SIG-M5 treated with dmso at 0.1 percent for 504 hours (cell line): ENCODE results near the gene IL20.

ENCODE experiments used
- DNase-seq: peaks from one replicate; lab custom pipeline; 2025; ENCODE audit not compliant: unreplicated experiment; lab: John Stamatoyannopoulos, UW

IL20 gene

GRCh38 chr1:206873603-206874188 is 8.3 kb downstream of the IL20 start:
- no peak for DNase-seq

- no peak for DNase-seq
Measured at GRCh38 chr1:206875752-206876377, 10.4 kb downstream of the IL20 start.

- peak; percentile 44 for DNase-seq
Measured at GRCh38 chr1:206878456-206878855, 13.0 kb downstream of the IL20 start.

- DNase-seq: no peak
Measured at GRCh38 chr1:206880314-206880713, 14.9 kb downstream of the IL20 start.

DNA sequence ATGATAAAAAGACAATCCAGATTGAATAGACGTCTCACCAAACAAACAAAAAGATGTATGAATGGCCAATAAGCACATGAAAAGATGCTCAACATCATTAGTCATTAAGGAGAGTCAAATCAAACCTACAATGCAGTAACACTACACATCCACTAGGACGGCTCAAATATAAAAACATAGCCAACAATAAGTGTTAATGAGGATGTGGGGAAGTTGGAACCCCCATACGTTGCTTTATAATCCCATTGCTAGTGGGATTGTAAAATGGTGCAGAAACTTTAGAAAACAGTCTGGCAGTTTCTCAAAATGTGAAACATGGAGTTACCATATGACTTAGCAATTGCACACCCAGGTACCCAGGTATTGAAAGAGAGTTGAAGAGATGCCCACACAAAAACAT is 17.1 kb downstream of the IL20 start:
- DNase-seq: peak; percentile 32

DNA sequence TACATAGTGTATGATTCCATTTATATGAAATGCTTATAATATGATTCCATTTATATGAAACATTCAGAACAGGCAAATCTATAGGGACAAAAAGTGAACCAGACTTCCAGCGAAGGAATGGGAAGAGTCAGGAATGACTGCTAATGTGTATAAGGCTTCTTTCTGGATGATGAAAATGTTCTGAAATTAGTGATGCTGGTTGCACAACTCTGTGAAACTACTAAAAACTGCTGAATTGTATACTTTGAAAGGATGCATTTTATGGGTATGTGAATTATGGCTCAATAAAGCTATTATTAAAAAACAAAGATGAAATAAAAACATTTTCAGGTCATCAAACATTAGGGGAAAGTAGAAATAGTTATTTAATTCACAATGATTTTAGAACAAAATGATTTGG is 17.7 kb downstream of the IL20 start:
- DNase-seq: no peak

DNA sequence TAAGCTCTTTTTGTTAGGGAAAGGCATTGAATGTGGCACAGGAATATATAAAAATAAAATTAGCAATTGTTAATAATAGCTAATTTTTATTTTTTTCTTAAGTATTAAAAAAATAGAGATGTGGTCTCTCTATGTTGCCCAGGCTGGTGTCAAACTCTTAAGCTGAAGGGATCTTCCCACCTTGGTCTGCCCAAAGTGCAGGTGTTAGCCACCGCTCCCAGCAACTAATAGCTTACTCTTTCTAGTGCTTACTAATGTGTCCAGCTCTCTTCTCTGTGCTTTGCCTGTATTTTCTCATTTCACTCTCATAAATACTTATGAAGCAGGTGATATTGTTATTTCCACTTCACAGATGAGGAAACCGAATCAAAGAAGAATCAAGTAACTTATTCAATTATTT is 18.5 kb downstream of the IL20 start:
- DNase-seq: no peak

GRCh38 chr1:206885341-206886060 is 20.1 kb downstream of the IL20 start:
- DNase-seq: no peak

- DNase-seq: no peak
Measured at GRCh38 chr1:206886831-206887230, 21.4 kb downstream of the IL20 start.

DNA sequence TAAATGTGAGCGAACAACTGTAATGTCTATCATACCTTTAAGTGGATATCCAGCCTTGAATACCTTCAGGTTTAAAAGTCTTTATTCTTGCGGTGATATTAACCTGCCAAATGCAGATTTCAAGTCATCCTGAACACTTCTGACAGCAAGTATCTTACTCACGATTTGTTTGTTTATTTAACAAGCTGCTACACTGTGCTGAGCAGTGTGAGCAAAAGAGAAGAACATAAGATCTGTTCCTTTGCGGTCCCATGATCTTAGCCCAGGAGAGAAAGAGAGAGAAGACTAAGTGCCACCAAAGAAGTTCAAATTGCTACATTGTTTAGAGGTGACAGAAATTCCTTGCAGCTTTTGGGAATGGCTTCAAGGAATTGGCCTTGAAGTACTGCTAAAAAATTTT is 22.3 kb downstream of the IL20 start:
- no peak for DNase-seq

- DNase-seq: peak; percentile 57
Measured at GRCh38 chr1:206890125-206891060, 25.0 kb downstream of the IL20 start.

DNA sequence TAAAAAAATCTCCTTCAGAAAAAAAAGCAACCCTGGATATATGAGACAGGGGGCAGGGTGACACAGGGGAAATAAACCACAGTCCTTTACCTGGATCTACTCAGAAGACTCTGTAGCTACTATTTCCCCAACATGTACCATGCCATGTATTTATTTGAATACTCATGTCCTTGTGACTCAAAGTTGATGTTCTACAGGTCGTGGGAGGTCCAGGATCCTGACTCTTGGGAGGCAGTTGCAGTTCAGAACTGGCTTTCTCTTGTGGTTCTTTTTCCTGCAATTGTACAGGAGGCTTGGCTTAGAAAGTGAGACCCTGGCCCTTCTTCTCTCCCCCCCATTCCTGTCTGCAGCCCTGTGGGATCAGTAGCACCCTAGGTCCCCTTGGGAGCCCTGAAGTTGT is 26.0 kb downstream of the IL20 start:
- DNase-seq: no peak

- peak; percentile 33 for DNase-seq
Measured at GRCh38 chr1:206892351-206892984, 27.0 kb downstream of the IL20 start.

DNA sequence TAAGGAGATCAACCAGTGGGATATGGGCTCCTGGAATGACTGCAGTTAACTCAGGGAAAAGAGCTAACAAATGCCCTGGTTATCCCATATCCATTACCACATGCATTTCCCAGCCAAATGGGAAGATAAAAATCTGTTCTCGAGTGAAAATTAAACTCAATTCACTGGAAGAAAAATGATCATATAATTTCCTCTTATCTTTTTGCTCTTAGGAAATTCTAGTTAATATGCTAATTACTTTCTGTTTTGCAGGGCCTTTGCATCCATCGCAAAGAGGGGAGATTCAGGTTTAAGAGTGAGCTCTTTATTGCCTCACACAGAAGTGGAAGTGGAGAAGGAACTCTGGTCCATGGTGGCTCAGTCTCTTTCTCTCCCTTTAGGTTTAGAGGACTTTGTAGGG is 28.0 kb downstream of the IL20 start:
- no peak for DNase-seq

GRCh38 chr1:206895325-206895724 is 29.9 kb downstream of the IL20 start:
- no peak for DNase-seq

DNA sequence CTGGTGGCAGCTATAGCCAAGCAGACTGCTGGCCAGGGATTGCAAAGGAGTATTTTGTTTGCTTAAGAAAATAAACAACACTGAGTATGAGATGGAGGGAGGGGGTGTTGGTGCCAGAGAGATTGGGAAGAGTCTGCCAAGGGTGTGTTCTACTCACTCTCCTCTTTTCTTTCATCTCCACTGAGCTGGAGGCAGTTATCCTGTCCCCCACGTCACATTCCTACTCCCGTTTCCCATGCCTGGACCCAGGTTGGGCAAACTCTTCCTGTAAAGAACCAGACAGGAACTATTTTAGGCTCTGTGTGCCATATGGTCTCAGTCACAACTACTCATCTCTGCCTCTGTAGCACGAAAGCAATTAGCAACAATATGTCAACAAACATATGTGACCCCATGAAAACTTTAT is 30.4 kb downstream of the IL20 start:
- peak; percentile 16 for DNase-seq

GRCh38 chr1:206896261-206896660 is 30.8 kb downstream of the IL20 start:
- DNase-seq: no peak

GRCh38 chr1:206897175-206897574 is 31.8 kb downstream of the IL20 start, which contains the start of gene IL24:
IL24 (plus strand) TSS chr1:206897443; CDS start chr1:206897833, 390 bp downstream.
- no peak for DNase-seq

GRCh38 chr1:206898089-206898914 is 32.9 kb downstream of the IL20 start:
- DNase-seq: no peak

DNA sequence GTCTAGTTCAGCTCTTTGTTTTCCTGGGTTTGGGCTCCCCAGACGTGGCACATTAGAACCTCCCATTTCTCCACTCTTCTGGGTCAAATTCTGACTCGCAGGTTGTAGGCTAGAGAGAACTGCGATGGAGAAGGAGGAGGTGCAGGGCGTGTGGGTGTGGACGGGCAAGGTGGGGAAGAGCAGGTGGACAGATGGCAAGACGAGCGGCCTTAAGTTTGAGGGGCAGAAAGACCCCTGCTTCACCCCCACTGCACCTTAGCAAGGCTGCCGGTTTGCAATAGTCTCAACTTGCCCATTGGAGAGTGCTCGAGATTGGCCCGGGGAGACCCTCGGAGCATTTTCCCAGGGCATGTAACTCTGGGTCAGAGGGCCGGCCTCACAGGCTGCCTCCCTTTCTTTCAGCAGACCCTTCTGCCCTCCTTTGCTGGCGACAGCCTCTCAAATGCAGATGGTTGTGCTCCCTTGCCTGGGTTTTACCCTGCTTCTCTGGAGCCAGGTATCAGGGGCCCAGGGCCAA is 33.5 kb downstream of the IL20 start:
- DNase-seq: no peak
